SIG-M5 (cell line): Measurements from ENCODE around the gene CNTN2.

ENCODE experiments used
- DNase-seq: peaks from one replicate; lab custom pipeline; 2025; lab: John Stamatoyannopoulos, UW

Gene CNTN2

GRCh38 chr1:205127646-205128045 is 84.6 kb downstream of the CNTN2 start:
- DNase-seq: no peak
